Adrenal gland (tissue), 12 donors: Measurements from ENCODE around the gene CTDSP2. TPM values are rescaled to one million over a fixed set of nuclear protein-coding genes. Genes with fewer than 3 reads are reported as not detected.
A peak's percentile ranks its signal among the peaks of the same experiment; 100 is the strongest.

Experiments
- DNase-seq, 7 donors: peaks; one replicate each; pipeline ENCODE4 v3.0.0-alpha.2; 2019 to 2020
- H3K27ac ChIP-seq, 5 donors: fragments of 200-600 bp; sonication (generic) in 4 of 5; 1 replicate in 3 of 5; 2 replicates in 2 of 5; pipeline versions ENCODE4 v1.5.1 to v1.8.0; 2016 to 2020; ENCODE audit warnings: mild to moderate bottlenecking in 1 of 5
- H3K27me3 ChIP-seq: fragments of 200-600 bp; 2 replicates; pipeline ENCODE4 v1.8.0; 2021
- H3K36me3 ChIP-seq, 2 donors: fragments of 200-600 bp; replicated peaks in 1 of 2; 1 replicate in 1 of 2; 2 replicates in 1 of 2; pipeline versions ENCODE4 v1.5.1 to v1.8.0; 2018 to 2022
- H3K4me1 ChIP-seq, 2 donors: fragments of 200-600 bp; replicated peaks in 1 of 2; 1 replicate in 1 of 2; 2 replicates in 1 of 2; pipeline versions ENCODE4 v1.5.1 to v1.8.0; 2018 to 2021
- H3K4me3 ChIP-seq, 4 donors: fragments of 200-600 bp; sonication (generic) in 3 of 4; one replicate each; pipeline ENCODE4 v1.5.1; 2016 to 2018
- H3K9me3 ChIP-seq, 3 donors: fragments of 200-600 bp; sonication (generic) in 1 of 3; replicated peaks in 1 of 3; 1 replicate in 2 of 3; 2 replicates in 1 of 3; pipeline versions ENCODE4 v1.5.1 to v1.8.0; 2016 to 2021
- POLR2A ChIP-seq, 2 donors: fragments of 450-650 bp; IDR thresholded peaks; one replicate each; pipeline ENCODE4 v1.6.1; 2017; ENCODE audit warnings: antibody characterized with exemption in 2 of 2, mild to moderate bottlenecking in 2 of 2, moderate library complexity in 1 of 2
- WGBS, 4 donors: extraction: QIAGEN DNeasy Blood & Tissue Kit in 2 of 4; methylation state at CpG; one replicate each; pipeline versions ENCODE4 v1.1.5 to v1.1.7; 2013 to 2017; 5-methylcytosine and 5-hydroxymethylcytosine counted together
- intact Hi-C, 2 donors: fragments of 100-400 bp; cut with DNase I; formaldehyde crosslinking; loops; one replicate each; pipeline versions ENCODE4 v1.14.1 to v1.15.0; 2022 to 2023
- polyA plus RNA-seq, 3 donors: library from polyadenylated mRNA; stranded (reverse); fragments of 200-250 nt in 2 of 3; fragments of 350-450 nt in 1 of 3; fragmentation: Illumina TruSeq in 1 of 3; extraction: RNeasy Lipid Tissue Mini Kit (QIAGEN cat#74804) in 1 of 3; gene quantifications; one replicate each; pipeline ENCODE4 v1.2.3, GENCODE V29; 2013 to 2014
- total RNA-seq, 9 donors: library from RNA; depleted of rRNA in 4 of 9; stranded (reverse); fragments of >200 nt in 4 of 9; fragments of 120-200 nt in 1 of 9; fragmentation: NEBNext Ultra II Directional in 1 of 9; extraction: Animal tissue kit (Norgen Biotek cat#: 25700) in 1 of 9; gene quantifications; one replicate each; pipeline versions ENCODE4 v1.1.0 to v1.2.4, GENCODE V29; 2013 to 2023
- TF ChIP-seq, protein P1 (sequence below), 6 experiments: fragments of 450-650 bp in 4 of 6; fragments of 200-600 bp in 2 of 6; sonication (generic) in 1 of 6; IDR thresholded peaks; 1 replicate in 5 of 6; 2 replicates in 1 of 6; pipeline versions ENCODE4 v1.5.1 to v1.8.0; 2016 to 2021; ENCODE audit warnings: antibody characterized with exemption in 6 of 6, mild to moderate bottlenecking in 2 of 6, moderate library complexity in 1 of 6
- donor health status: healthy with polysubstance abuse.
- donor health status: Bipolar disorder and iron deficiency.
- donor health status: DM: yes; HTN: yes; CAD: no.
- donor health status: DM: no; HTN: no; CAD: no.
- donor health status: DM: no; HTN: no; CAD: no.
- donor health status: DM: yes; HTN: yes; CAD: no.

The CTDSP2 gene
- total and polyA plus RNA-seq, 12 donors = 42.9 to 275 (median 192) TPM

DNA sequence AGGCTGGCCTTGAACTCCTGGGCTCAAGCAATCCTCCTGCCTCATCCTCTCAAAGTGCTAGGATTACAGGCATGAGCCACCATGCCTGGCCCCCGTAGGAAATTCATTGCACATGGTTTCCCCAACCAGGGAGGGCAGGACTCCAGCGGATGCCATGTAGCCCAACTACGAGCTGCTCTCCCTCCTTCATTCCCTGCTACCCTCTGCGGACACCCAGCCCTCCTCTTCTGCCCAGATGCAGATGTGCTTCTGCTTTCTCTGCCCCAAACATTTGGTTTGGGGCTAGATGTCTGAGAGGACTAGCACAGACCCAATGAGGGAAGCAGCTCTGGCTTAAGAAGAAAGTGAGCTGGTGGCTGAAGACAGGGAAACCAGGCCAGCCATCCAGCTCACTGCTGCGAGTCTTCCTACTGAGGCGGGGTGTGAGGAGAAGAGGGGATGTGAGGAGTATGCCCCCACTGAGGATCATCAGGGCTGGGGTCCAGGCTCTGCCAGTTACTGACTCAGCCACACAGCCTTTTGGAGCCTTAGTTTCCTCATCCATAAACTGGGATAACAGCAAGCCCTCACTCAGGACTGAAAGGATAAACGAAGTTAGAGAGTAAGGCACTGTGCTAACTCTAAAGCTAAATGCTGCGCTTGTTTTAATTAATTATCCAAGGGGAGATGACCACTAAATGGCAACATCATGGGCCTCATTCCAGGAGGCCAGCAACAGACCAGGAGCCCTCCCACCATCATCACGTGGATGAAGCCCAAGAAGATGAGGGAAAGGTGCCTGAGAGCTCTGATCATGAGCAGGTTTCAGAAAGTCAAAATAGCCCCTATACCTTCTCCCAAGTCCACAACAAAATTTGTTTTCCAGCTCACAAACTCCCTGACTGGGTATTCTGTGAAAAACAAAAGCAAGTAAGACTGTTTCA is 10.9 kb downstream of the CTDSP2 start:
- Histone ChIP-seq H3K4me1 (peaks cover 93 to 100% of the 10 kb centered on the region in 2 donors), H3K27me3 (no peaks in the 10 kb centered on the region), H3K4me3 (peak overlapping the region in 1 of 4 donors; percentile 8), H3K9me3 (no peaks in the 10 kb centered on the region), H3K36me3 (no peaks in the 10 kb centered on the region), H3K27ac (peak overlapping the region in 3 of 5 donors; percentile 18 to 99 (median 56))
- intact Hi-C loops = loop anchor here in 1 of 2 donors (5.0 kb wide), 1 partner anchor 62 kb away; no protein-coding TSS in a partner anchor
- no peak for DNase-seq
- TF ChIP-seq POLR2A (IDR thresholded peaks at IDR 0.05) = no peak
- TF ChIP-seq, protein P1, sequence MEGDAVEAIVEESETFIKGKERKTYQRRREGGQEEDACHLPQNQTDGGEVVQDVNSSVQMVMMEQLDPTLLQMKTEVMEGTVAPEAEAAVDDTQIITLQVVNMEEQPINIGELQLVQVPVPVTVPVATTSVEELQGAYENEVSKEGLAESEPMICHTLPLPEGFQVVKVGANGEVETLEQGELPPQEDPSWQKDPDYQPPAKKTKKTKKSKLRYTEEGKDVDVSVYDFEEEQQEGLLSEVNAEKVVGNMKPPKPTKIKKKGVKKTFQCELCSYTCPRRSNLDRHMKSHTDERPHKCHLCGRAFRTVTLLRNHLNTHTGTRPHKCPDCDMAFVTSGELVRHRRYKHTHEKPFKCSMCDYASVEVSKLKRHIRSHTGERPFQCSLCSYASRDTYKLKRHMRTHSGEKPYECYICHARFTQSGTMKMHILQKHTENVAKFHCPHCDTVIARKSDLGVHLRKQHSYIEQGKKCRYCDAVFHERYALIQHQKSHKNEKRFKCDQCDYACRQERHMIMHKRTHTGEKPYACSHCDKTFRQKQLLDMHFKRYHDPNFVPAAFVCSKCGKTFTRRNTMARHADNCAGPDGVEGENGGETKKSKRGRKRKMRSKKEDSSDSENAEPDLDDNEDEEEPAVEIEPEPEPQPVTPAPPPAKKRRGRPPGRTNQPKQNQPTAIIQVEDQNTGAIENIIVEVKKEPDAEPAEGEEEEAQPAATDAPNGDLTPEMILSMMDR (IDR thresholded peaks at IDR 0.05) = no peak
- 44 to 48% (median 46%) methylated on average over 7 to 9 of the region's 9 CpGs for WGBS, 4 donors

DNA sequence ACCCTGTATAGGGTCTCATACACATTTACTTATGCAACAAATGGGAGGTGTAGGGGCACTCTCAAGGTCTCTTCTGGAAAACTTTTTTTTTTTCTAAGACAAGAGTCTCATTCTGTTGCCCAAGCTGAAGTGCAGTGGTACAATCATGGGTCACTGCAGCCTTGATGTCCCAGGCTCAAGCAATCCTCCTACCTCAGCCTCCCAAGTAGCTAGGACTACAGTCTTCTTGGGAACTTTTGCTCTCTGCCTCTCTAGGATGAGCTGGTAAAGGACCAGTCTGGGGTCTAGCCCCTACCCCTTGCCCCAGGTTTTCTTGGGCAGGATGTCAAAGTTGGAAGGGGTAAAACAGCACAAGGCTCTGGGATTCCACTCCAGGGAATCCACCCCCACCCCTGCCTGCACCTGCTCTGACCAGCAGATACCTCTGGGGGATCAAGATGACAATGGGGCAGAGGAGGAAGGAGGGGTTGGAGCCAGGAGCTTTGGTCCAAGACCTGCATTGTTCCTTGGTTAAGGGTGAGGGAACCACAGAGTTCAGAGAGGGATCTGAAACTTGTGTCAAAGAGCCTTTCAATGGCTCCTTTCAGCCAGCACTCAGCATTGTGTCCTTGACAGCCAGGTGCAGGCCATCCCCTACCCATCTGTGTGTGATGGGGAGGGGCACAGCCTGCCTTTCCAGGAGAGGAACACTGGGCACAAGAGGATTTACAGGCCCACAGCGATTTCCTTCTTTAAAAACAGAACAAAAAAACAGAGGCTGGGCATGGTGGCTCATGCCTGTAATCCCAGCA is 12.2 kb downstream of the CTDSP2 start:
- WGBS, 4 donors = 0 to 27% (median 17%) methylated on average over 1 of the region's 1 CpG; no CpG with 5 or more reads in 1 of the 4 donors
- TF ChIP-seq POLR2A (IDR thresholded peaks at IDR 0.05) = no peak
- TF ChIP-seq, protein P1 (IDR thresholded peaks at IDR 0.05) = no peak
- no peaks in the 10 kb centered on the region for H3K27me3 ChIP-seq
- peaks cover 0 to 3% of the 10 kb centered on the region in 2 donors for H3K36me3 ChIP-seq
- DNase-seq = no peak
- intact Hi-C loops = loop anchor here (5.0 kb wide), 2 partner anchors 63 to 73 kb away; no protein-coding TSS in a partner anchor
- peaks cover 89 to 100% of the 10 kb centered on the region in 2 donors for H3K4me1 ChIP-seq
- no peak overlapping the region for H3K4me3 ChIP-seq
- peak overlapping the region in 4 of 5 donors; percentile 26 to 99 (median 52) for H3K27ac ChIP-seq
- H3K9me3 ChIP-seq = no peaks in the 10 kb centered on the region

DNA sequence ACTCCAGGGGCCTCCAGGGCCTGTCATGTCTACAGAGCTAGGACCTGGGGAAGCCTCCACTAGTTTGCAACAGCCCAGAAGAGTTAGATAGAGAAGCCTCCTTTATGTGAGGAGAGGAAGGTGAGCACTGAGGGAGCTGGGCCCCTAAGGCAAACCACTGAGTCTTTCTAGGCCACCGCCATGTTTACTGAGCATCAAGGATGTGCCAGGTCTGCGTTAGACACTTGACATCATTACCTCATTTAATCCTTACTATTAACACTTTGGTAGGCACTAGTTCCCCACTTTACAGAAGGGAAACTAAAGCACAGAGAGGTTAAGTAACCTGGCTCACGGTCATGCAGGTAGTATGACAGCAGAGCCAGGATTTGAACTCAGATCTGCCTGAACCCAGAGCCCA is 12.9 kb downstream of the CTDSP2 start:
- Histone ChIP-seq H3K36me3 (peaks cover 0 to 9% of the 10 kb centered on the region in 2 donors), H3K27ac (peak overlapping the region in 4 of 5 donors; percentile 26 to 99 (median 52)), H3K4me3 (no peak overlapping the region), H3K4me1 (peaks cover 83 to 100% of the 10 kb centered on the region in 2 donors), H3K9me3 (no peaks in the 10 kb centered on the region), H3K27me3 (no peaks in the 10 kb centered on the region)
- no peak for DNase-seq
- whole genome bisulfite sequencing, 4 donors = 64 to 69% (median 66%) methylated on average over 3 of the region's 3 CpGs
- TF ChIP-seq, protein P1 (IDR thresholded peaks at IDR 0.05) = no peak
- TF ChIP-seq POLR2A (IDR thresholded peaks at IDR 0.05) = no peak
- intact Hi-C loops = loop anchor here (5.0 kb wide), 2 partner anchors 64 to 74 kb away; no protein-coding TSS in a partner anchor
